ENCODE results near the gene RALGAPB. TPM values are rescaled to one million over a fixed set of nuclear protein-coding genes. Genes with fewer than 3 reads are reported as not detected.

Gene RALGAPB
- total and polyA plus RNA-seq, 2 of the 13 experiments (the other 11 are each of a cell fraction or from before 2014, with no cell fraction given) = 17.6 to 30.6 TPM

DNA sequence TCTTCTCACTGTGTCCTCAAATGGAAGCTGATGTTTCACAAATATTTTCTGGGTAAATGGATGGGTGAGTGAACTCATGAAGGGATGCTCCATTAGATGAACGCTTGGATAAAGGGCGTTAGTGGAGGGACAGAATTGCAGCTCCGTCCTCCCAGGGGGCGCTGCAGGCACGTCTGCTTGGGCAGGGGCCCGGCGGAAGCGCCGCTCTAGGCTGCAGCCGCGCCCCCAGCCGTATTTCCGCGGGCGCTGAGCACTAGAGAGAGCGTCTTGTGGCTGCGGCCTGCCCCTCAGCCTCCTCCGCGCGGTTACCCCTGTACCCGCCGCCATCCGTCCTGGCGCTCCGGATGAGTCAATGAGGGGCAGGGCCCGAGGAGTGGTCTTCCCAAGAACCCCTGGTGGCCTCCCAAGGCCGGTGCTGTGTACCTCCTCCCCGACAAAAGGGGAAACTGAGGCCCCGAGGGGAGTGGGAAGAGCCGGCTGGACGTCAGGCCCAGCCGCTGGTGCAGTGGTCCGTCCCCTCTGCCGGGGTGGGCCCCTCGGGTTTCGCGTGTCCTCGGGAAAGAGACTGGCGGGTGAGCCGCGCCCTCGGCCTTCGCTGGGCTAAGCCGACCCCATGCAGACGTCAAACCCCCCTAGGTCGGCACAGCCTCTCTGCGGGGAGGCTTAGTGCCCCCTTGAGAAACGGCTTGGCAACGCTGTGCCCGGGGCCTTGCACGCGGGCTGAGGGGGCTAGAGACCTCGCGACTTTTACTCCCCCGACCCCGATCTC lies 26.0 kb upstream of the RALGAPB start (continued):
- TF ChIP-seq GTF2F1 (IDR thresholded peaks at IDR 0.05; ENCODE audit: low read length) (peak; percentile 84), MXD4 (CRISPR knock-in tag; IDR thresholded peaks at IDR 0.05) (peak; percentile 97), ELF3 (CRISPR knock-in tag; IDR thresholded peaks at IDR 0.05) (peak; percentile 99), ZNF441 (CRISPR knock-in tag; IDR thresholded peaks at IDR 0.05; ENCODE audit: borderline replicate concordance) (peak; percentile 80), CHD2 (IDR thresholded peaks at IDR 0.05; ENCODE audit: low read depth, low read length) (peak; percentile 43; the same call in 1 of the 2 replicates), PHF5A (CRISPR knock-in tag; IDR thresholded peaks at IDR 0.05; ENCODE audit: low read depth, unreplicated experiment) (peak; percentile 96), EZH2 (conservative IDR thresholded peaks at IDR 0.05; ENCODE audit: low read depth, low read length) (no peak), GLI4 (CRISPR knock-in tag; IDR thresholded peaks at IDR 0.05; ENCODE audit: borderline replicate concordance) (peak; percentile 99; the same call in 1 of the 2 replicates), ATRX (CRISPR knock-in tag; IDR thresholded peaks at IDR 0.05; ENCODE audit: borderline replicate concordance) (0 out of 2 replicates have a peak, but pooled peaks have one; percentile 72), PRMT3 (CRISPR knock-in tag; IDR thresholded peaks at IDR 0.05; ENCODE audit: borderline replicate concordance, low read depth) (no peak), ZNF251 (CRISPR knock-in tag; IDR thresholded peaks at IDR 0.05) (no peak; the same call in 1 of the 2 replicates), PCBP2 (optimal IDR thresholded peaks at IDR 0.05; ENCODE audit: low read depth, low read length, poor library complexity, severe bottlenecking) (no peak)
- TF ChIP-seq, protein P1, sequence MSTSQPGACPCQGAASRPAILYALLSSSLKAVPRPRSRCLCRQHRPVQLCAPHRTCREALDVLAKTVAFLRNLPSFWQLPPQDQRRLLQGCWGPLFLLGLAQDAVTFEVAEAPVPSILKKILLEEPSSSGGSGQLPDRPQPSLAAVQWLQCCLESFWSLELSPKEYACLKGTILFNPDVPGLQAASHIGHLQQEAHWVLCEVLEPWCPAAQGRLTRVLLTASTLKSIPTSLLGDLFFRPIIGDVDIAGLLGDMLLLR (CRISPR knock-in tag; IDR thresholded peaks at IDR 0.05) = peak; percentile 87
- TF ChIP-seq, protein P2, sequence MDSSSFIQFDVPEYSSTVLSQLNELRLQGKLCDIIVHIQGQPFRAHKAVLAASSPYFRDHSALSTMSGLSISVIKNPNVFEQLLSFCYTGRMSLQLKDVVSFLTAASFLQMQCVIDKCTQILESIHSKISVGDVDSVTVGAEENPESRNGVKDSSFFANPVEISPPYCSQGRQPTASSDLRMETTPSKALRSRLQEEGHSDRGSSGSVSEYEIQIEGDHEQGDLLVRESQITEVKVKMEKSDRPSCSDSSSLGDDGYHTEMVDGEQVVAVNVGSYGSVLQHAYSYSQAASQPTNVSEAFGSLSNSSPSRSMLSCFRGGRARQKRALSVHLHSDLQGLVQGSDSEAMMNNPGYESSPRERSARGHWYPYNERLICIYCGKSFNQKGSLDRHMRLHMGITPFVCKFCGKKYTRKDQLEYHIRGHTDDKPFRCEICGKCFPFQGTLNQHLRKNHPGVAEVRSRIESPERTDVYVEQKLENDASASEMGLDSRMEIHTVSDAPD (CRISPR knock-in tag; IDR thresholded peaks at IDR 0.05) = no peak
- TF ChIP-seq, protein P3, sequence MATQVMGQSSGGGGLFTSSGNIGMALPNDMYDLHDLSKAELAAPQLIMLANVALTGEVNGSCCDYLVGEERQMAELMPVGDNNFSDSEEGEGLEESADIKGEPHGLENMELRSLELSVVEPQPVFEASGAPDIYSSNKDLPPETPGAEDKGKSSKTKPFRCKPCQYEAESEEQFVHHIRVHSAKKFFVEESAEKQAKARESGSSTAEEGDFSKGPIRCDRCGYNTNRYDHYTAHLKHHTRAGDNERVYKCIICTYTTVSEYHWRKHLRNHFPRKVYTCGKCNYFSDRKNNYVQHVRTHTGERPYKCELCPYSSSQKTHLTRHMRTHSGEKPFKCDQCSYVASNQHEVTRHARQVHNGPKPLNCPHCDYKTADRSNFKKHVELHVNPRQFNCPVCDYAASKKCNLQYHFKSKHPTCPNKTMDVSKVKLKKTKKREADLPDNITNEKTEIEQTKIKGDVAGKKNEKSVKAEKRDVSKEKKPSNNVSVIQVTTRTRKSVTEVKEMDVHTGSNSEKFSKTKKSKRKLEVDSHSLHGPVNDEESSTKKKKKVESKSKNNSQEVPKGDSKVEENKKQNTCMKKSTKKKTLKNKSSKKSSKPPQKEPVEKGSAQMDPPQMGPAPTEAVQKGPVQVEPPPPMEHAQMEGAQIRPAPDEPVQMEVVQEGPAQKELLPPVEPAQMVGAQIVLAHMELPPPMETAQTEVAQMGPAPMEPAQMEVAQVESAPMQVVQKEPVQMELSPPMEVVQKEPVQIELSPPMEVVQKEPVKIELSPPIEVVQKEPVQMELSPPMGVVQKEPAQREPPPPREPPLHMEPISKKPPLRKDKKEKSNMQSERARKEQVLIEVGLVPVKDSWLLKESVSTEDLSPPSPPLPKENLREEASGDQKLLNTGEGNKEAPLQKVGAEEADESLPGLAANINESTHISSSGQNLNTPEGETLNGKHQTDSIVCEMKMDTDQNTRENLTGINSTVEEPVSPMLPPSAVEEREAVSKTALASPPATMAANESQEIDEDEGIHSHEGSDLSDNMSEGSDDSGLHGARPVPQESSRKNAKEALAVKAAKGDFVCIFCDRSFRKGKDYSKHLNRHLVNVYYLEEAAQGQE (IDR thresholded peaks at IDR 0.05; ENCODE audit: borderline replicate concordance in 1 of 2, low read depth in 1 of 2, low read length in 2 of 2) = peak in 1 of 2 experiments; percentile 80; a peak in 1 of 4 replicates
- TF ChIP-seq, protein P4, sequence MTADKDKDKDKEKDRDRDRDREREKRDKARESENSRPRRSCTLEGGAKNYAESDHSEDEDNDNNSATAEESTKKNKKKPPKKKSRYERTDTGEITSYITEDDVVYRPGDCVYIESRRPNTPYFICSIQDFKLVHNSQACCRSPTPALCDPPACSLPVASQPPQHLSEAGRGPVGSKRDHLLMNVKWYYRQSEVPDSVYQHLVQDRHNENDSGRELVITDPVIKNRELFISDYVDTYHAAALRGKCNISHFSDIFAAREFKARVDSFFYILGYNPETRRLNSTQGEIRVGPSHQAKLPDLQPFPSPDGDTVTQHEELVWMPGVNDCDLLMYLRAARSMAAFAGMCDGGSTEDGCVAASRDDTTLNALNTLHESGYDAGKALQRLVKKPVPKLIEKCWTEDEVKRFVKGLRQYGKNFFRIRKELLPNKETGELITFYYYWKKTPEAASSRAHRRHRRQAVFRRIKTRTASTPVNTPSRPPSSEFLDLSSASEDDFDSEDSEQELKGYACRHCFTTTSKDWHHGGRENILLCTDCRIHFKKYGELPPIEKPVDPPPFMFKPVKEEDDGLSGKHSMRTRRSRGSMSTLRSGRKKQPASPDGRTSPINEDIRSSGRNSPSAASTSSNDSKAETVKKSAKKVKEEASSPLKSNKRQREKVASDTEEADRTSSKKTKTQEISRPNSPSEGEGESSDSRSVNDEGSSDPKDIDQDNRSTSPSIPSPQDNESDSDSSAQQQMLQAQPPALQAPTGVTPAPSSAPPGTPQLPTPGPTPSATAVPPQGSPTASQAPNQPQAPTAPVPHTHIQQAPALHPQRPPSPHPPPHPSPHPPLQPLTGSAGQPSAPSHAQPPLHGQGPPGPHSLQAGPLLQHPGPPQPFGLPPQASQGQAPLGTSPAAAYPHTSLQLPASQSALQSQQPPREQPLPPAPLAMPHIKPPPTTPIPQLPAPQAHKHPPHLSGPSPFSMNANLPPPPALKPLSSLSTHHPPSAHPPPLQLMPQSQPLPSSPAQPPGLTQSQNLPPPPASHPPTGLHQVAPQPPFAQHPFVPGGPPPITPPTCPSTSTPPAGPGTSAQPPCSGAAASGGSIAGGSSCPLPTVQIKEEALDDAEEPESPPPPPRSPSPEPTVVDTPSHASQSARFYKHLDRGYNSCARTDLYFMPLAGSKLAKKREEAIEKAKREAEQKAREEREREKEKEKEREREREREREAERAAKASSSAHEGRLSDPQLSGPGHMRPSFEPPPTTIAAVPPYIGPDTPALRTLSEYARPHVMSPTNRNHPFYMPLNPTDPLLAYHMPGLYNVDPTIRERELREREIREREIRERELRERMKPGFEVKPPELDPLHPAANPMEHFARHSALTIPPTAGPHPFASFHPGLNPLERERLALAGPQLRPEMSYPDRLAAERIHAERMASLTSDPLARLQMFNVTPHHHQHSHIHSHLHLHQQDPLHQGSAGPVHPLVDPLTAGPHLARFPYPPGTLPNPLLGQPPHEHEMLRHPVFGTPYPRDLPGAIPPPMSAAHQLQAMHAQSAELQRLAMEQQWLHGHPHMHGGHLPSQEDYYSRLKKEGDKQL (CRISPR knock-in tag; IDR thresholded peaks at IDR 0.05; ENCODE audit: low read depth) = peak; percentile 46; the same call in 1 of the 2 replicates
